ENCODE results near the gene STYXL1.
"Not testable (repeated sequence)": the region's sequence is repeated elsewhere in the genome, so short reads cannot be mapped to it uniquely, and the experiment has no call there.

Gene STYXL1

GRCh38 chr7:76062254-76062653 lies 14.5 kb upstream of the STYXL1 start:
- H3K36me3 ChIP-seq: peaks cover 100% of the 10 kb centered on the region
- H3K27me3 ChIP-seq: no peaks in the 10 kb centered on the region
- H3K9me3 ChIP-seq: no peaks in the 10 kb centered on the region
- no peak for TF ChIP-seq CTCF (IDR thresholded peaks at IDR 0.05)
- no peak overlapping the region for H3K27ac ChIP-seq
- H3K4me1 ChIP-seq (ENCODE audit: control insufficient read depth in 1 of 2, insufficient read depth in 1 of 2, low read depth in 1 of 2, low read length in 1 of 2): no peaks in the 10 kb centered on the region
- no peak overlapping the region for H3K4me3 ChIP-seq (ENCODE audit: low read depth in 1 of 2, low read length in 1 of 2)

GRCh38 chr7:76060842-76061241 lies 13.0 kb upstream of the STYXL1 start:
- H3K36me3 ChIP-seq: peaks cover 94% of the 10 kb centered on the region
- no peaks in the 10 kb centered on the region for H3K4me1 ChIP-seq (ENCODE audit: control insufficient read depth in 1 of 2, insufficient read depth in 1 of 2, low read depth in 1 of 2, low read length in 1 of 2)
- no peak overlapping the region for H3K27ac ChIP-seq
- H3K27me3 ChIP-seq: no peaks in the 10 kb centered on the region
- H3K4me3 ChIP-seq (ENCODE audit: low read depth in 1 of 2, low read length in 1 of 2): no peak overlapping the region
- no peak for TF ChIP-seq CTCF (IDR thresholded peaks at IDR 0.05)
- no peaks in the 10 kb centered on the region for H3K9me3 ChIP-seq

GRCh38 chr7:76058745-76059144 lies 10.9 kb upstream of the STYXL1 start:
- H3K4me3 ChIP-seq (ENCODE audit: low read depth in 1 of 2, low read length in 1 of 2); H3K4me1 ChIP-seq (ENCODE audit: control insufficient read depth in 1 of 2, insufficient read depth in 1 of 2, low read depth in 1 of 2, low read length in 1 of 2); H3K27me3 ChIP-seq; H3K27ac ChIP-seq; H3K9me3 ChIP-seq: not testable (repeated sequence)
- H3K36me3 ChIP-seq: peaks cover 80% of the 10 kb centered on the region

- Histone ChIP-seq H3K36me3 (peaks cover 75% of the 10 kb centered on the region), H3K27me3 (no peaks in the 10 kb centered on the region), H3K9me3 (no peaks in the 10 kb centered on the region), H3K27ac (no peak overlapping the region), H3K4me3 (ENCODE audit: low read depth in 1 of 2, low read length in 1 of 2) (no peak overlapping the region), H3K4me1 (ENCODE audit: control insufficient read depth in 1 of 2, insufficient read depth in 1 of 2, low read depth in 1 of 2, low read length in 1 of 2) (peaks cover 4 to 5% of the 10 kb centered on the region in 2 experiments)
- TF ChIP-seq CTCF (IDR thresholded peaks at IDR 0.05): no peak
Measured at GRCh38 chr7:76057813-76058145, 10.0 kb upstream of the STYXL1 start.

- H3K4me1 ChIP-seq (ENCODE audit: control insufficient read depth in 1 of 2, insufficient read depth in 1 of 2, low read depth in 1 of 2, low read length in 1 of 2): peaks cover 4 to 5% of the 10 kb centered on the region in 2 experiments
- H3K27me3 ChIP-seq: no peaks in the 10 kb centered on the region
- no peaks in the 10 kb centered on the region for H3K9me3 ChIP-seq
- no peak for TF ChIP-seq CTCF (IDR thresholded peaks at IDR 0.05)
- peaks cover 70% of the 10 kb centered on the region for H3K36me3 ChIP-seq
- no peak overlapping the region for H3K27ac ChIP-seq
- no peak overlapping the region for H3K4me3 ChIP-seq (ENCODE audit: low read depth in 1 of 2, low read length in 1 of 2)
Measured at GRCh38 chr7:76057103-76057812, 9.5 kb upstream of the STYXL1 start.

- TF ChIP-seq CTCF (IDR thresholded peaks at IDR 0.05): no peak
- H3K4me1 ChIP-seq (ENCODE audit: control insufficient read depth in 1 of 2, insufficient read depth in 1 of 2, low read depth in 1 of 2, low read length in 1 of 2): peaks cover 4 to 5% of the 10 kb centered on the region in 2 experiments
- no peaks in the 10 kb centered on the region for H3K27me3 ChIP-seq
- peaks cover 60% of the 10 kb centered on the region for H3K36me3 ChIP-seq
- H3K27ac ChIP-seq: no peak overlapping the region
- H3K4me3 ChIP-seq (ENCODE audit: low read depth in 1 of 2, low read length in 1 of 2): no peak overlapping the region
- no peaks in the 10 kb centered on the region for H3K9me3 ChIP-seq
Measured at GRCh38 chr7:76056241-76056640, 8.4 kb upstream of the STYXL1 start.
